ENCODE measurements around the gene TIGD7.

GRCh38 chr16:3327514-3327913 is 22.3 kb upstream of the TIGD7 start:
- TF ChIP-seq CTCF (IDR thresholded peaks at IDR 0.05) (no peak), POLR2A (IDR thresholded peaks at IDR 0.05) (no peak)

All from body of pancreas (tissue), 4 donors.